Mononuclear cell (primary cell): ENCODE results near the gene BAG5. TPM values are rescaled to one million over a fixed set of nuclear protein-coding genes. Genes with fewer than 3 reads are reported as not detected.
"Not testable (repeated sequence)": the region's sequence is repeated elsewhere in the genome, so short reads cannot be mapped to it uniquely, and the experiment has no call there.

ENCODE experiments used
- H3K27me3 ChIP-seq: 2 replicates; pipeline ENCODE4 v1.6.0; 2011; ENCODE audit warnings: low read length, control low read depth; ENCODE audit not compliant: insufficient read depth
- H3K4me1 ChIP-seq: 2 replicates; pipeline ENCODE4 v1.5.1; 2011; ENCODE audit warnings: mild to moderate bottlenecking, low read length, control low read depth; ENCODE audit not compliant: insufficient read depth
- H3K4me3 ChIP-seq: 2 replicates; pipeline ENCODE4 v1.5.1; 2011; ENCODE audit warnings: mild to moderate bottlenecking, low read length, moderate library complexity
- H3K9me3 ChIP-seq: 2 replicates; pipeline ENCODE4 v1.5.1; 2011; ENCODE audit warnings: low read depth, mild to moderate bottlenecking, control low read depth, low read length
- total RNA-seq: library from RNA; depleted of rRNA; stranded (reverse); fragments of >200 nt; gene quantifications from one replicate; pipeline ENCODE4 v1.2.3, GENCODE V29; 2012

Gene BAG5
- total RNA-seq, 1 donor = 45.8 TPM

DNA sequence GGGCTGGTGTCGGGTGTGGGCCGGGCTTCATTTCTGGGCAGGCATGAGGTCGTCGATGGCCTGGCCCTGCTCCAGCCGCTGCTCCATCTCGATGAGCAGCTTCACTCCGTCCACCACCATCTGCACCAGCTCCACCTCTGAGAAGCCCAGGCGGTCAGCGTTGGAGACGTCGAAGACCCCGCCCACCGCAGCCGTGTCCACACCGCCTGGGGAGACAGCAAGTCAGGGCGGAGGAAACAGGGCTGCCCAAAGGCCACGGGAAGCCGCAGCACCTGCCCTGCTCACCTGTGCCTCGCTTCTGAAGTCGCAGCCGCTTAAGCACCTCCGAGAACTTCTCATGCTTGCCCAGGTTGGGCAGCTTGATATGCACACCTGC, 42.6 kb downstream of the BAG5 start:
- Histone ChIP-seq H3K4me1 (peaks cover 28% of the 10 kb centered on the region), H3K27me3 (peaks cover 27% of the 10 kb centered on the region), H3K4me3 (no peak overlapping the region), H3K9me3 (no peaks in the 10 kb centered on the region)

DNA sequence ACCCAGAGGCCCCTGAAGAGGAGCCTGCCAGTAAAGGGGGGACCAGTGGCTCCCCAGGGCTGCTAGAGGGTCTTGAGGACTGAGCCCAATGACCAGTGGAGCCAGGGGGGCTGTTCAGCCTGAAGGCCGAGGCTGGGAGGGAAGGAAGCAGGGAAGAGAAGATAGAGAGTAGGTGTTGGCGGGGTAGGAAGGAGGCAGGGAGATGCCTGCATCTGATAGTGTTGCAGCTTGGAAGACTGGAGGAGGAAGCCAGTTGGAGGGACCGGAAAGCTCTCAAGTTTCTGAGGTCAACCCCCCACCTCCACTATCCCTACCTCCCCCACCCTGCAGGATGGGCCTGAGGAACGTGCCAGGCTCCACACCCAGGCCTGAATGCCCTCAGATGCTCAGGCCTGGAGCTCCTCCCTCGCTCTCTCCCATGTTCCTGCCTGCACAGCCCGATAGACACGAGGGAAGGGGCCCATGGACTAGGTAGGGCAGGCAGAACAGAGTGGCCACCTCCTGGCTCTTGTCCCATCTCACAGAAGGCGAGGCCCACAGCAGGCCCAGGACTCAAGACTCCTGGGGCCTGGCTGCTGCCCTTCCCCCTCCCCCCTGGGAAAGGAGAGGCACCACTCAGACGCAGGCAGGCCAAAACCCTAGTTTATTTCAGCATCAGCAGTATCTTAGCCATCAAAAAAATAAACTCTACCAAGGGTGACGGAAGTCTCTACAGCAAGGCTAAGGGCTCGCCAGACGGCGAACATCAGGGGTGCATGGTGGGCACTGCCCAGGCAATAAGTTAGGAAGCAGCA, 43.2 kb downstream of the BAG5 start:
- peaks cover 24% of the 10 kb centered on the region for H3K27me3 ChIP-seq
- H3K9me3 ChIP-seq = no peaks in the 10 kb centered on the region
- H3K4me1 ChIP-seq = peaks cover 28% of the 10 kb centered on the region
- no peak overlapping the region for H3K4me3 ChIP-seq

DNA sequence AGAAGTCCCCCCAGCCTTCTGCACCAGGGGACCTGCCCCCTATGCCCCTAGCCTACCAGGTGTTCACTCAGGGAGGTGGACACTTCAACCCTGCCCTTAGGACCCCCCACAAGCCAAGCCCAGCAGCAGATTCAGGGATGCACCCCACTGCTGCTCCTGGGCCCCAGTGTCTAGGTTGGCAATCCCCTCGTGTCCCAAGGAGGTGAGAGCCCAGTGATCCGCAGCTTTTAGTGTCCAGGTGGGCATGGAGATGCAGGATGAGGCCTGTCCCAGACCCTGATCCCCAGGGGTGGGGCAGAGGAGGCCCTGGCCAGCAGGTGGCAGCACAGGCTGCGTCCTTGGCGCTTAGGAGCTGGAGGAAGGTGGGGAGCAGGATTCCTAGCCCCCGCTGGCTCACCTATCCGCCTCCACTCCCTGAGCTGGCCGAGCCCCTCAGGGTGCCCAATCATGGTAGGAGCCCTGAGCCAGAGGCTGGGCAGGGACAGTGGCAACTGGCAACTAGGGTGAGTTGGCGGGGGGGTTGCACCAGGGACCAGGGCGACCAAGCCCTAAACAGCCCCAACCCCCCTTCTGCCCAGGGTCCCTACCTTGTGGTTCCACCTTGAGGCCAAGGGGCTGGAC, 43.9 kb downstream of the BAG5 start:
- Histone ChIP-seq H3K27me3 (peaks cover 17% of the 10 kb centered on the region), H3K4me1 (peaks cover 28% of the 10 kb centered on the region), H3K9me3 (no peaks in the 10 kb centered on the region)

DNA sequence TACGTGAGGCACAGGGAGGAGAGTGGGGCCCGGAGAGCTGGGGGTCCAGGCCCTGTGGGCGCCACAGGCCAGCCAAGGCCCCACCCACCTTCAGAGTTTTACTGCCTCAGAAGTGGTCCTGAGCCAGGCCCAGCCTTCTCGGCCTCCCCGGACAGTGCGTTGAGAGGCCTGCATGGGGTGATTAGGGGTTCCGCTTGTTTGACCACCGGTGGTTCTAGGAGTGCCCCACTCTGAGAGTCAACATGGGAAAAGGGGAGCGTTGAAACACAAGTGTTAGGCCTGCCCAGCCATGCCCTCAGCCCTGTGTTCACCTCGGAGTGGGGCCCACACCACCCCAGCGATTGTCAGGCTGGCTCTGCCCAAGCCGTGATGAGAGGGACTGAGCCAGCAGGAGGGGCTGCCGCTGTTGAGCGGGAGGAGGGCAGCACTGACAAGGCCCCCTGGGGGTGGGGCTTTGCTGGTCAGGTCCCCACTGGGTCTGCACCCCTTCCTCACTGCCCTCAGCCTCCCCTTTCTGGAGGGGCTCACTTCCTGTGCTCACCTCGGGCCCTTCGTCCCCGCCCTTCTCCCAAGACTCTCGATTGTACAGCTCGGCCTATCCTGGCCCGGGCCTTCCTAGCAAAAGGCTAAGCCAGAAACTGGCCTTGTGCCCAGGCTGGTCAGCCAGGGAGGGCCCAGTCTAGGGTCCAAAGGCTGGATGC, 44.6 kb downstream of the BAG5 start:
- Histone ChIP-seq H3K4me3 (no peak overlapping the region), H3K9me3 (no peaks in the 10 kb centered on the region)

More for the DNA sequence above, 43.9 kb downstream of the BAG5 start:
- H3K4me3 ChIP-seq = no peak overlapping the region

DNA sequence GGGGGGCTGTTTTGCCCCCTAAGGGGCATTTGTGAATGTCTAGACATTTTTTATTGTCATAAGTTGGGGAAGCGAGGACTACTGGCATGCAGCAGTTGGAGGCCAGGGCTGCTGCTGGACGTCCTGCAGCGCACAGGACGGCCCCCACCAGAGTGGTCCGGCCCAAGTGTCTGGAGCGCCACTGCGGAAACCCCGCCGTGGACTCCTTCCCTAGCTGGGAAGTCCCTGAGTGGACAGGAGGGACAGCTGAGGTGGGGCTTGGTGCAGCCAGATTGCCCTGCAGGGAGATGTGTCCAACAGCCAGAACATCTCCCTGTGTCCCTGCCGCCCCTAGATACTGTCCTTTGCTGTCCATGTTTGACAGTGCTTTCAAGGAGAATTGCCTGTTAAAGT, 45.3 kb downstream of the BAG5 start:
- Histone ChIP-seq H3K9me3 (no peaks in the 10 kb centered on the region), H3K4me1 (peaks cover 20% of the 10 kb centered on the region), H3K4me3 (no peak overlapping the region), H3K27me3 (peaks cover 8% of the 10 kb centered on the region)

More for the DNA sequence above, 44.6 kb downstream of the BAG5 start:
- peaks cover 24% of the 10 kb centered on the region for H3K4me1 ChIP-seq
- H3K27me3 ChIP-seq = peaks cover 11% of the 10 kb centered on the region

DNA sequence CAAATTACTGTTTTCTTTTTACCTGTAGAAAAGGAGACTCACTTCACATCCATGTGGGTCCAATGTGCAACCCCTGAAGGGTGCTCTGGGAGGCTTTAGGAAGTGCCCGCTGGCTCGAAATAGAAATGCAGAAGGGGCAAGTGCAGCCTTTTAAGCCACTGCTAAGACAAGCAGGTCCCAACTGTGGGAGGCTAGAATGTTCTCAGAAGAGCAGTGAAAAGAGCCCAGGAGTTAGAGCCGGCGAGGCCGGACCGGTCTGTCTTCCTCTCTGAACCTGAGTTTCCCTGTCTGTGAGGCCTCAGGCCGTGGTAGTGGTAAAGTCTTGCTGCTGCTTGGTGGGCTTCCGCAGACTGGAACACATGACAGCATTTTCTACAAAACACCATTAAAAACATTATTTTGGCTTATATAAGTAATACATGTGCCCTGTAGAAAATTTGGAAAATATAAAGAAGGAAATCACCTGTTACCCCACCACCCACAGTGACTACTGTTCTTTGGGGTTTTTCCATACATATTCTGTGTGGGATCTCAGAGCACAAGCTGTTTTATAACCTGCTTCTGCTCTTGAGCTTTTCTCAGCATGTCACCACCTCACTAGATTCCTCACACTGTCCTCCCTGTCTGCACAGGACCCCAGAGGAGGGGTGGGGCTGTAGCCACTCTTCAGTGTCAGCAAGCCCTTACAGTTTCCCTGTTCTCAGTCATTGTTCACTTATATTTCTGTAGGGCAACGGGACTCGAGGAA, 45.9 kb downstream of the BAG5 start:
- H3K4me3 ChIP-seq = no peak overlapping the region
- H3K27me3 ChIP-seq = peaks cover 6% of the 10 kb centered on the region
- no peaks in the 10 kb centered on the region for H3K9me3 ChIP-seq
- peaks cover 18% of the 10 kb centered on the region for H3K4me1 ChIP-seq

DNA sequence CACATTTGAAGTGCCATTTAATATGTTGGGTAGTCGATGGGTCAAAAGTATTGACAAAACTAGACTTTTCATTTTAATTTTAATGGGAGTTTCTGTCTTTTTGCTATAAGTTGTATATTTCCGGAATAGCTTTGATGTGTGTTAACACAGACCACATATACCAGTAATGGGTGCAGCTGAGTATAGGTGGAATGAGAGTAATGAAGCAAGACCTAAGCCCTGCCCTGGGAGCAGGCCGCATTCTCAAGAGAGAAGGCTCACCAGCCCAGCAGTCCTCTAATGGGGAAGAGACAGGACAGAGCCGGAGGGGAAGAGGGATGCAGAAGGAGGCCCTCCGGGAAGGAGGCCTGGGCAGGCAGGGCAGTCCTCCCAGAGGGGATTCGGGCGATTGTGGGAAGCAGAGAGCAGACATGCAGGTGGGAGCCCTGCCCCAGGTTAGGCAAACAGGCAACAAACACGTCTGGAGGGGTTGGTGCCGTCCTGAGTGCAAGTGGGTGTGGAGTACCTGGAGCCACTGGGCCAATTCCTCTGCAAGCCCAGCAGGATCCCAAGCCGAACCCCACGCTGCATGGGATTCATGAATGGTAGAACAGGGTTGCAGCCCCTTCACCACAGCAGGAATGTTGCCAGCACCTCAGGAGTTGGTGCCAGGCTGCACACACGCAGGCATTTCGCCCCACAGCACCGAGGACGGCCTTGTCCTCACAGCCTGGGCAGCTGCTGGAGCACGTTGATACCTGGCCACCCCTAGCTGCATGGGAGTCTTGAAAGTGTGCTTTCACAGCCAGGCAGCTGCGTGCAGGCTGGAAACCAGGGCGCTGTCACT, 47.6 kb downstream of the BAG5 start:
- Histone ChIP-seq H3K27me3 (no peaks in the 10 kb centered on the region), H3K4me3 (no peak overlapping the region), H3K4me1 (peaks cover 10% of the 10 kb centered on the region), H3K9me3 (no peaks in the 10 kb centered on the region)

DNA sequence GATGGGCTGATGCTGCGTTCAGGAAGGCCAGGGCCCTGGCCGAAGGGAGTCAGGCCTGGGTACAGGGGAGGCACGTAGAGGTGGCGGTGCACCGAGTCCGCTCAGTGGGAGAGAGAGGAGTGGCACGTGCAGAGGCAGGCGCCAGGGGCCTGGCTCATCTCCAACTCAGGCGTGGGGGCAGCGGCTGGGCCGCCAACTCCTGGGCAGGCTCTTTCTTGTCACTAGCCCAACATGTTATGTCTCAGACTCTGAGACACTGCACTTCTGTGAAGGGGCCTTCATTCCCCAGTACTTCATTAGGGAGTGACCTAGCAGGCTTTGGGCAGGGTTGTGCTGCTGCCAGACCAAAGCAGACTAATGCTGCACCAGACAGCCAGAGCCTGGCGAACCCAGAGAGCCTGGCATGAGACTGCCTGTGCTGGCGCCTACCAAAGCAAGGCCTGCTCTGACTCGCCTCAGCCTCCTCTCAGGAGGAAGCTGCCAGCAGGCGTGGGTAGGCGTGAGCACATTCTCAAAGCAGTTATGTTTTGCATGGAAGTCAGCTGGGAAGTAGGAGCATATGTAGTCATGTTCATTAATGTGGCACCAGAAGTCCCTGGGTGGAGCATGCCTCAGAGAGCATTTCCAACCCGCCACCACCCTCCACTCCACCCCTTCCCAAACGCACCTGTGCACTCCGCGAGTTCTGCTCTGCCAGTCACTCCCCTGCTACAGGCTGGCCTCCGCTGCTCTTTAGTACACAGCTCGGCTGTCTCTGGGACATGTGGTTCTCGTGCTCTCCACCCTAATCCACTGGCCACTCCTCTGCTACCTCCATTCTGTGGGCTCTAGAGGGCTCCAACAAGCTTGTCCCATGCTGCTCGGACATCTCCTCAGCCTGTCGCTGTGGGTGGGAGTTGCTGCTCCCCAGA, 49.5 kb downstream of the BAG5 start:
- no peak overlapping the region for H3K4me3 ChIP-seq
- no peaks in the 10 kb centered on the region for H3K4me1 ChIP-seq
- H3K9me3 ChIP-seq = no peaks in the 10 kb centered on the region
- no peaks in the 10 kb centered on the region for H3K27me3 ChIP-seq

DNA sequence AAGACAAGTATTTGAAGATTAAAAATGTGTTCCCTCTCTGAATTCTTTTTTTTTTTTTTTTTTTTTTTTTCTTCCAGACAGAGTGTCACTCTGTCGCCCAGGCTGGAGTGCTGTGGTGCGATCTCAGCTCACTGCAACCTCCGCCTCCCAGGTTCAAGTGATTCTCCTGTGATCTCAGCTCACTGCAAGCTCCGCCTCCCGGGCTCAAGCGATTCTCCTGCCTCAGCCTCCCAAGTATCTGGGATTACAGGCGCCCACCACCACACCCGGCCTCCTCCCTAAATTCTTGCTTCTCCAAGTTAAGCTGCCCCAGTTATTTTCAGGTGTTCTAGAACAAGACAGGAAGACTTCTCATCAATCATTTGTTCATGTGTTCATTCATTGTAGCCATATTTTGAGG, 50.3 kb downstream of the BAG5 start:
- H3K4me1 ChIP-seq, H3K27me3 ChIP-seq, H3K9me3 ChIP-seq, H3K4me3 ChIP-seq: not testable (repeated sequence)

DNA sequence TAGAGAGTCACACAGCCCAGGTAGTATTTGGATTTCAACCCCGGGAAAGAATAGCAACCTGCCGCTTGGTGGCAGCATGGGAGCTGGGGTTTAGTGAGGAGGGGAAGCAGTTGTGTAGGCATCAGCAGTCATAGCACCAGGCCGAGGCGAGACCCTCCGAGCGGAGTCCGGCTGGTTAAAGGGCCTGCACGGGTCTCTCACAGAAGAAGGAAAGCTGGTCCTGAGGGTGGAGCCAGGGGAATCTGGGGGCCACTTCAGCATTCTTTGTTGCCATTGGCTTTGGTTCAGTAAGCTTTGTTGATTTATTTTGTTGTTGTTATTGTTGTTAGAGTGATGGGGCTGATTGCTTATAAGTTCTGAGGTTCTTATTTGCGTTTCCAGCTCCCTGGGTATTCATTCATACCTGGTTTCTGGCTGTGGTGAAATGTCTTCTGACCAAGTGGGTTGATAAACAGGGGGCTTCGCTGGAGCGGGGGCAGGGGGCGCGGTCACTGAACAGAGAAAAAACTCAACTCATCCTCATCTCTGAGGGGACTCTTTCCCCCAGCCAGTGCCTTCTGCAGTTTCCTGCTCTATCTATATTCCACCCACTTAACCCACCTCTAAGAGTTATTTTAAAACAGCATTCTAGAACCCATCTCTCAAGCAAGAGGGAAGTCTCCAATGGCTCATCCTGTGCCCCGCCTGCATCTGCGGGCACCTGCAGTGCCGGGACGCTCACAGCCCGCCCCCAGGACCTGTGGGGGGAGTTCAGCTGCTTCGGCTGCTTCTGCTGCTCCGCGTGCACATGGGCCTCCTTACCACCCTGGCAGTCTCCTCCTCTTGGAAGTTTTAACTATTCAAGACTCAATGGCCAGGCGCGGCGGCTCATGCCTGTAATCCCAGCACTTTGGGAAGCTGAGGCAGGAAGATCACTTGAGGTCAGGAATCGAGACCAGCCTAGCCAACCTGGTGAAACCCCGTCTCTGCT, 51.4 kb downstream of the BAG5 start:
- Histone ChIP-seq H3K4me1 (no peaks in the 10 kb centered on the region), H3K4me3 (no peak overlapping the region), H3K27me3 (no peaks in the 10 kb centered on the region), H3K9me3 (no peaks in the 10 kb centered on the region)

DNA sequence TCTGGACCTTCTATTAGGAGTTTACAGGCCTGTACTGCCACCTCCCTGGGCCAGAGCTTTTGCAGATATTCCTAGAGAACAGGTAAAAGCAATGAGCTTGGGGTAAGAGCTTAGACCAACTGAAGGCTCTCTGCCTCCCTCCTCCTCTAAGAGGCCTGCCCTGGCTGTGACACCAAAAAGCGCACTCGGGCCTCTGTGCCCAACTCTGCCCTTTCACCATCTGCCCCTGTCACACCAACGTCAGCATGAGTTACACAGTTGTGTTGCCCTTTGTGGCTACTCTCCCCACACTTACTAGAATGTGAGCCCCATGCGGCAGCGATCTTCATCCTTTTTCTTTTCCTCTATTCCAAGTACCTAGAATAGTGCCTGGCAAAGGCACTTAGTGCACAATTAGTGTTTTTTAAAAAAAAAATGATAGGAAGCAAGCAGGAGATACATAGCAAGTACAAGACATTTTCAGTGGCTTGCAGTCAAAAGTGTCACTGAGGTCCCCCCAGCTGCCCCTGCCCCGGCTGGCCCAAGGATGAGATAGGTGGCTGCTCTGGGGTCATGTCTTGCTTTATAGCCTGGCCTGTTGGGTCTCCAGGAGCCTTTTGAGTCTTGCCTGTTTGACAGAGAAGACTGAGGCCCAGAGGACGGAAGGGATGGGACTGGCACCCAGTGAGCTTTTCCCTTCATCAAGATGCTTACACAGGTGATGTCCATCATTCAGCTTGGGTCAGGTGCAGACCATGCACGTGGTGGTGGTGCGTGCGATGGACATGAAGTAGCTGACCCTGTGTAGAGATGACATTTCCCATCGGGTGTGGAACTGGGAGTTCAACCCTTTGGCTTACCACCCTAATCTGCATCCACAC, 52.4 kb downstream of the BAG5 start:
- Histone ChIP-seq H3K4me1 (no peaks in the 10 kb centered on the region), H3K27me3 (no peaks in the 10 kb centered on the region), H3K4me3 (no peak overlapping the region), H3K9me3 (no peaks in the 10 kb centered on the region)
